ENCODE data around the gene TMPRSS3. TPM values are rescaled to one million over a fixed set of nuclear protein-coding genes. Genes with fewer than 3 reads are reported as not detected.
"Not testable (repeated sequence)": the region's sequence is repeated elsewhere in the genome, so short reads cannot be mapped to it uniquely, and the experiment has no call there.

Gene TMPRSS3
- total and polyA plus RNA-seq, 2 of the 13 experiments (the other 11 are each of a cell fraction or from before 2014, with no cell fraction given): 2.8 to 16.9 TPM

- not testable (repeated sequence) for H3K27ac ChIP-seq (ENCODE audit: extremely low read length, insufficient read depth, low read length); BruUV-seq (replicated peaks)
Observed at GRCh38 chr21:42408718-42409117, 12.9 kb upstream of the TMPRSS3 start.

DNA sequence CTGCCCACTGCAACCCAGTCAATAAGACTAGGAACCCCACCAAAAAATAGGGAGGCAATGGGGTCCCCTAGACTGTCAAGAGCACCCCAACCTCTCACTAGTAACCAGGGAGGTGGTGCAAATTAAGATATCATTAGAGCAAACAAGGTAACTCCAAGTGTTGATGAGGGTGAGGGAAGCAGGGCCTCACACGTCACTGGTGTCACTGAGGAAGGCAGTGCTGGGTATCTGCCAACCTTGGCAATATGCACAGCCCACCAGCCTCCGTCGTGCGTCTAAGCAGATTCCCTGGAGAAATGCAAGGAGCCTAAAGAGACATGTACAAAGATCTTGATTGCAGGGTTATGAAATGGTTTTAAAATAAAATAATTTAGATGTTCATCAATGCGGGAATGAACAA is 11.6 kb upstream of the TMPRSS3 start:
- Histone ChIP-seq H3K9me3 (ENCODE audit: low read length) (no peaks in the 10 kb centered on the region), H3K4me2 (ENCODE audit: low read depth, low read length) (no peak overlapping the region), H3K79me2 (ENCODE audit: insufficient read depth, low read length) (no peaks in the 10 kb centered on the region), H3K4me3 (replicated peaks in 1 of 3; ENCODE audit: insufficient read depth in 1 of 3, low read depth in 2 of 3, low read length in 3 of 3) (no peak overlapping the region), H3K4me1 (ENCODE audit: insufficient read depth, low read length) (peaks cover 29% of the 10 kb centered on the region), H2AFZ (ENCODE audit: low read length) (no peak overlapping the region), H4K20me1 (ENCODE audit: insufficient read depth, low read length) (no peaks in the 10 kb centered on the region), H3K27ac (ENCODE audit: extremely low read length, insufficient read depth, low read length) (no peak overlapping the region), H3K27me3 (ENCODE audit: control insufficient read depth in 1 of 2, insufficient read depth in 2 of 2, low read length in 2 of 2) (peaks cover 4 to 6% of the 10 kb centered on the region in 2 experiments; a peak in 4 of 5 replicates), H3K36me3 (replicated peaks in 1 of 2; ENCODE audit: control insufficient read depth in 1 of 2, insufficient read depth in 2 of 2, low read length in 2 of 2) (no peaks in the 10 kb centered on the region), H3K9ac (ENCODE audit: insufficient read depth, low read depth, low read length) (no peak overlapping the region)
- in situ Hi-C loops (cut with HindIII; ENCODE audit: extremely low pct_ligation_motif_present, low pct_unique_long_range_greater_than_20kb) (no loop called here), intact Hi-C loops (cut with micrococcal nuclease; ENCODE audit: unreplicated experiment) (no loop called here)
- no peak for DNase-seq (ENCODE audit: low spot score)
- CTCF ChIA-PET (ENCODE audit: low intra/inter-chr PET ratio, low total read pairs): no interaction called here
- ATAC-seq: no peak
- POLR2A ChIA-PET: no interaction called here
- 74% methylated on average over 5 of the region's 5 CpGs for WGBS (ENCODE audit: low lambda C conversion rate)
- BruUV-seq (replicated peaks): no TSS peak
- TF ChIP-seq ATAD3A (CRISPR knock-in tag; IDR thresholded peaks at IDR 0.05): no peak
- TF ChIP-seq THAP9 (CRISPR knock-in tag; IDR thresholded peaks at IDR 0.05; ENCODE audit: borderline replicate concordance): no peak
- TF ChIP-seq HNF1B (CRISPR knock-in tag; IDR thresholded peaks at IDR 0.05): no peak
- TF ChIP-seq ZNF709 (CRISPR knock-in tag; IDR thresholded peaks at IDR 0.05): no peak
- no peak for TF ChIP-seq HNF4A (CRISPR knock-in tag; IDR thresholded peaks at IDR 0.05)
- TF ChIP-seq IRX3 (CRISPR knock-in tag; IDR thresholded peaks at IDR 0.05; ENCODE audit: borderline replicate concordance, low read depth): no peak
- no peak for FAIRE-seq

More at GRCh38 chr21:42408718-42409117, 12.9 kb upstream of the TMPRSS3 start:
- POLR2A ChIA-PET; H3K4me3 ChIP-seq (replicated peaks in 1 of 3; ENCODE audit: insufficient read depth in 1 of 3, low read depth in 2 of 3, low read length in 3 of 3); H2AFZ ChIP-seq (ENCODE audit: low read length); in situ Hi-C loops (cut with HindIII; ENCODE audit: extremely low pct_ligation_motif_present, low pct_unique_long_range_greater_than_20kb); ATAC-seq; H3K9me3 ChIP-seq (ENCODE audit: low read length); intact Hi-C loops (cut with micrococcal nuclease; ENCODE audit: unreplicated experiment); H3K4me2 ChIP-seq (ENCODE audit: low read depth, low read length); H3K27me3 ChIP-seq (ENCODE audit: control insufficient read depth in 1 of 2, insufficient read depth in 2 of 2, low read length in 2 of 2); H3K9ac ChIP-seq (ENCODE audit: insufficient read depth, low read depth, low read length); CTCF ChIA-PET (ENCODE audit: low intra/inter-chr PET ratio, low total read pairs); FAIRE-seq; H3K79me2 ChIP-seq (ENCODE audit: insufficient read depth, low read length); H3K36me3 ChIP-seq (replicated peaks in 1 of 2; ENCODE audit: control insufficient read depth in 1 of 2, insufficient read depth in 2 of 2, low read length in 2 of 2); DNase-seq (ENCODE audit: low spot score); H4K20me1 ChIP-seq (ENCODE audit: insufficient read depth, low read length): not testable (repeated sequence)
- 58% methylated on average over 5 of the region's 5 CpGs for WGBS (ENCODE audit: low lambda C conversion rate)
- H3K4me1 ChIP-seq (ENCODE audit: insufficient read depth, low read length): peaks cover 17% of the 10 kb centered on the region

All from HepG2 (cell line).